Uterus (tissue), 2 donors: ENCODE measurements around the gene BRD7.

Experiments used
- CTCF ChIP-seq, 4 experiments: fragments of 200-600 bp in 2 of 4; fragments of 450-650 bp in 2 of 4; sonication (generic) in 2 of 4; IDR thresholded peaks; one replicate each; pipeline ENCODE4 v1.5.1; 2016 to 2019; ENCODE audit warnings: antibody characterized with exemption in 4 of 4, mild to moderate bottlenecking in 2 of 4, moderate library complexity in 1 of 4
- POLR2A ChIP-seq, 2 donors: fragments of 450-650 bp; IDR thresholded peaks; one replicate each; pipeline ENCODE4 v1.6.1; 2016; ENCODE audit warnings: antibody characterized with exemption in 2 of 2, mild to moderate bottlenecking in 1 of 2, moderate library complexity in 1 of 2

- TF ChIP-seq POLR2A (IDR thresholded peaks at IDR 0.05) (no peak), CTCF (IDR thresholded peaks at IDR 0.05) (no peak)
These were observed 83.3 kb downstream of the BRD7 start for GRCh38 chr16:50285406-50286003.
